ENCODE results near the gene ZBTB34.

ZBTB34 gene

GRCh38 chr9:126914458-126915280 is 54.2 kb downstream of the ZBTB34 start, which contains the start of gene RALGPS1:
Gene RALGPS1, plus strand, starts transcription at chr9:126914782. Its CDS starts 47,508 bp downstream, at chr9:126962290.
- TF ChIP-seq GATA2 (IDR thresholded peaks at IDR 0.05; ENCODE audit: low read depth, low read length) (no peak), GATA3 (IDR thresholded peaks at IDR 0.05; ENCODE audit: low read depth, low read length) (no peak)

- TF ChIP-seq GATA3 (IDR thresholded peaks at IDR 0.05; ENCODE audit: low read depth, low read length) (no peak), GATA2 (IDR thresholded peaks at IDR 0.05; ENCODE audit: low read depth, low read length) (no peak)
These were observed 54.9 kb downstream of the ZBTB34 start for GRCh38 chr9:126915281-126915816.

GRCh38 chr9:126915846-126916543 is 55.6 kb downstream of the ZBTB34 start:
- TF ChIP-seq GATA3 (IDR thresholded peaks at IDR 0.05; ENCODE audit: low read depth, low read length), result no peak
- TF ChIP-seq GATA2 (IDR thresholded peaks at IDR 0.05; ENCODE audit: low read depth, low read length), result no peak

- no peak for TF ChIP-seq GATA3 (IDR thresholded peaks at IDR 0.05; ENCODE audit: low read depth, low read length)
- no peak for TF ChIP-seq GATA2 (IDR thresholded peaks at IDR 0.05; ENCODE audit: low read depth, low read length)
These were observed 56.5 kb downstream of the ZBTB34 start for GRCh38 chr9:126916909-126917308.

GRCh38 chr9:126919193-126919592 is 58.8 kb downstream of the ZBTB34 start:
- TF ChIP-seq GATA3 (IDR thresholded peaks at IDR 0.05; ENCODE audit: low read depth, low read length) (no peak), GATA2 (IDR thresholded peaks at IDR 0.05; ENCODE audit: low read depth, low read length) (no peak)

GRCh38 chr9:126925876-126926275 is 65.4 kb downstream of the ZBTB34 start:
- no peak for TF ChIP-seq GATA3 (IDR thresholded peaks at IDR 0.05; ENCODE audit: low read depth, low read length)
- TF ChIP-seq GATA2 (IDR thresholded peaks at IDR 0.05; ENCODE audit: low read depth, low read length), result no peak

- TF ChIP-seq GATA2 (IDR thresholded peaks at IDR 0.05; ENCODE audit: low read depth, low read length), result no peak
- TF ChIP-seq GATA3 (IDR thresholded peaks at IDR 0.05; ENCODE audit: low read depth, low read length), result no peak
These were observed 65.9 kb downstream of the ZBTB34 start for GRCh38 chr9:126926364-126926763.

GRCh38 chr9:126927419-126927818 is 67.0 kb downstream of the ZBTB34 start:
- TF ChIP-seq GATA3 (IDR thresholded peaks at IDR 0.05; ENCODE audit: low read depth, low read length) (no peak), GATA2 (IDR thresholded peaks at IDR 0.05; ENCODE audit: low read depth, low read length) (no peak)

GRCh38 chr9:126932871-126933321 is 72.5 kb downstream of the ZBTB34 start:
- no peak for TF ChIP-seq GATA3 (IDR thresholded peaks at IDR 0.05; ENCODE audit: low read depth, low read length)
- TF ChIP-seq GATA2 (IDR thresholded peaks at IDR 0.05; ENCODE audit: low read depth, low read length), result no peak

GRCh38 chr9:126933334-126933980 is 73.0 kb downstream of the ZBTB34 start:
- TF ChIP-seq GATA3 (IDR thresholded peaks at IDR 0.05; ENCODE audit: low read depth, low read length) (no peak), GATA2 (IDR thresholded peaks at IDR 0.05; ENCODE audit: low read depth, low read length) (no peak)

- TF ChIP-seq GATA2 (IDR thresholded peaks at IDR 0.05; ENCODE audit: low read depth, low read length), result no peak
- no peak for TF ChIP-seq GATA3 (IDR thresholded peaks at IDR 0.05; ENCODE audit: low read depth, low read length)
These were observed 74.0 kb downstream of the ZBTB34 start for GRCh38 chr9:126934441-126934840.

Measured in SH-SY5Y (cell line).